Tibial nerve (tissue), 4 donors: ENCODE data around the gene RGS3.

Experiments
- EP300 ChIP-seq, 2 donors: sonication (generic); formaldehyde crosslinking; IDR thresholded peaks; one replicate each; pipeline ENCODE4 v1.6.1; 2017; ENCODE audit warnings: antibody characterized with exemption in 2 of 2, mild to moderate bottlenecking in 1 of 2
- POLR2A ChIP-seq, 2 donors: fragments of 450-650 bp; IDR thresholded peaks; one replicate each; pipeline ENCODE4 v1.6.1; 2017; ENCODE audit warnings: antibody characterized with exemption in 2 of 2, mild to moderate bottlenecking in 2 of 2, moderate library complexity in 2 of 2
- TF ChIP-seq, protein P1 (sequence below), 5 experiments: fragments of 200-600 bp in 3 of 5; fragments of 450-650 bp in 2 of 5; sonication (generic) in 3 of 5; IDR thresholded peaks; one replicate each; pipeline ENCODE4 v1.5.1; 2016 to 2019; ENCODE audit warnings: antibody characterized with exemption in 5 of 5, mild to moderate bottlenecking in 3 of 5, moderate library complexity in 2 of 5

DNA sequence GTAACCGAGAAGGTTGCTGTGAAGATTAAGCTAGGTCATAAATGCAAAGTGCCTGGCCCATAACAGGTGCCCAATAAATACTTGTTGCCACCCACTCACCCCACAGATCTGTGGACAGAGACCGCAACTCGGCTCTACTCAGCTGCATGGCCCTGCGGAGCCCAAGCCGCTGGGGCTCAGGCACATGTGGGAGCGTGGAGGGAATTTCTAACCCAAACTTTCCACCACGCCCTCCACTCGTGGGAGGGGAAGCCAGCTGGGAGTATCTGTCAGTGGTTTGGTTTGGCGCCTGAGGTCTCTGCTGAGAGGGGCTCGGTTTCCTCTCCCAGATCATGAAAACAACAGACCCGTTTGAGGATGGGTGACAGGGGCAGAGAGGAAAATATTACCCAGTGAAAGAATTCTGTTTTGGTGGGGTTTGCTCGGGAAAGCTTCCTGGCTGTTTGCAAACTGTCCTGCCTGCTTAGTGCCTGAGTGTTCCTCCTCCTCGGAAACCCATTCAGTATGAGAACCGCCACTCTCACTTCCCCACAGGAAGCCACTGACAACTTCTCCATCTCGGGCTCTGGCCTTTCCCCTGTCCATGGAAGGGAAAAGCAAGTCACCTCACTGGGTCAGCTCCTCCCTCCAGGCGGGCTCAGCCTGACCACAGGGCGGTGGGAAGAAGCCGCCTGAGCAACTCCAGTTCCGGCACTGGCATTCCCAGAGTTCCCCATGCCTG lies 60.1 kb downstream of the RGS3 start:
- TF ChIP-seq, protein P1, sequence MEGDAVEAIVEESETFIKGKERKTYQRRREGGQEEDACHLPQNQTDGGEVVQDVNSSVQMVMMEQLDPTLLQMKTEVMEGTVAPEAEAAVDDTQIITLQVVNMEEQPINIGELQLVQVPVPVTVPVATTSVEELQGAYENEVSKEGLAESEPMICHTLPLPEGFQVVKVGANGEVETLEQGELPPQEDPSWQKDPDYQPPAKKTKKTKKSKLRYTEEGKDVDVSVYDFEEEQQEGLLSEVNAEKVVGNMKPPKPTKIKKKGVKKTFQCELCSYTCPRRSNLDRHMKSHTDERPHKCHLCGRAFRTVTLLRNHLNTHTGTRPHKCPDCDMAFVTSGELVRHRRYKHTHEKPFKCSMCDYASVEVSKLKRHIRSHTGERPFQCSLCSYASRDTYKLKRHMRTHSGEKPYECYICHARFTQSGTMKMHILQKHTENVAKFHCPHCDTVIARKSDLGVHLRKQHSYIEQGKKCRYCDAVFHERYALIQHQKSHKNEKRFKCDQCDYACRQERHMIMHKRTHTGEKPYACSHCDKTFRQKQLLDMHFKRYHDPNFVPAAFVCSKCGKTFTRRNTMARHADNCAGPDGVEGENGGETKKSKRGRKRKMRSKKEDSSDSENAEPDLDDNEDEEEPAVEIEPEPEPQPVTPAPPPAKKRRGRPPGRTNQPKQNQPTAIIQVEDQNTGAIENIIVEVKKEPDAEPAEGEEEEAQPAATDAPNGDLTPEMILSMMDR (IDR thresholded peaks at IDR 0.05), result no peak
- TF ChIP-seq EP300 (IDR thresholded peaks at IDR 0.05) (no peak), POLR2A (IDR thresholded peaks at IDR 0.05) (no peak)
